RWPE1 (cell line): ENCODE measurements around the gene GRID1.
"Not testable (repeated sequence)": the region's sequence is repeated elsewhere in the genome, so short reads cannot be mapped to it uniquely, and the experiment has no call there.

Experiments used
- CTCF ChIA-PET: fragments of 350-600 bp; sonication (Branson Sonifier 250); formaldehyde crosslinking; extraction: SDS; loops from one replicate; lab custom pipeline; 2021; lab: Yijun Ruan, JAX
- POLR2A ChIA-PET: fragments of 400-600 bp; formaldehyde crosslinking; extraction: SDS; loops from one replicate; lab custom pipeline; 2020; ENCODE audit warnings: antibody characterized with exemption; ENCODE audit not compliant: low non-redundant PET; lab: Yijun Ruan, JAX
- DNase-seq: peaks from one replicate; pipeline ENCODE4 v3.0.0; 2012; ENCODE audit warnings: low spot score
- H3K27ac ChIP-seq: fragments of 450-650 bp; 2 replicates; pipeline ENCODE4 v1.5.1; 2017
- CTCF ChIP-seq: fragments of 450-650 bp; conservative IDR thresholded peaks from 2 replicates; pipeline ENCODE4 v1.5.1; 2017; ENCODE audit warnings: low read depth, mild to moderate bottlenecking

GRID1 gene

GRCh38 chr10:85734791-85735190, 631.8 kb downstream of the GRID1 start:
- no peak overlapping the region for H3K27ac ChIP-seq
- TF ChIP-seq CTCF = no peak
- ChIA-PET CTCF (no interaction called here), POLR2A (no interaction called here)
- DNase-seq = no peak

- no peak for DNase-seq
- POLR2A ChIA-PET = no interaction called here
- H3K27ac ChIP-seq = no peak overlapping the region
- CTCF ChIA-PET = interaction anchor here (0.7 kb wide), 1 partner anchor 574 kb away, joined by 3 read pairs; no protein-coding TSS in a partner anchor
- TF ChIP-seq CTCF = no peak
These were observed 642.4 kb downstream of the GRID1 start for GRCh38 chr10:85724215-85724614.

GRCh38 chr10:85720931-85721590, 645.5 kb downstream of the GRID1 start:
- no peak for TF ChIP-seq CTCF
- H3K27ac ChIP-seq = no peak overlapping the region
- ChIA-PET POLR2A (no interaction called here), CTCF (no interaction called here)
- no peak for DNase-seq

- no peak for TF ChIP-seq CTCF
- ChIA-PET POLR2A (no interaction called here), CTCF (interaction anchor here (0.7 kb wide), 1 partner anchor 794 kb away, joined by 5 read pairs; no protein-coding TSS in a partner anchor)
- DNase-seq = no peak
- no peak overlapping the region for H3K27ac ChIP-seq
These were observed 647.2 kb downstream of the GRID1 start for GRCh38 chr10:85719408-85719807.

- ChIA-PET CTCF (no interaction called here), POLR2A (no interaction called here)
- H3K27ac ChIP-seq = no peak overlapping the region
- TF ChIP-seq CTCF = no peak
- DNase-seq = no peak
These were observed 652.7 kb downstream of the GRID1 start for GRCh38 chr10:85713885-85714284.

- no peak overlapping the region for H3K27ac ChIP-seq
- CTCF ChIA-PET = no interaction called here
- POLR2A ChIA-PET = no interaction called here
- TF ChIP-seq CTCF = no peak
- DNase-seq = no peak
These were observed 663.8 kb downstream of the GRID1 start for GRCh38 chr10:85702768-85703167.

- H3K27ac ChIP-seq, POLR2A ChIA-PET, DNase-seq: not testable (repeated sequence)
- CTCF ChIA-PET = interaction anchor here (0.6 kb wide), 1 partner anchor 40 kb away, joined by 3 read pairs; no protein-coding TSS in a partner anchor
These were observed 667.5 kb downstream of the GRID1 start for GRCh38 chr10:85699066-85699465.
